GM12875 (cell line): Measurements from ENCODE around the gene TBC1D22B.

Experiments used
- H3K4me3 ChIP-seq: one replicate; pipeline ENCODE4 v1.5.1; 2011; ENCODE audit warnings: low read depth, low read length, control low read depth
- TF ChIP-seq, protein P1 (sequence below): IDR thresholded peaks from 2 replicates; pipeline ENCODE4 v1.5.1; 2011; ENCODE audit warnings: low read depth, mild to moderate bottlenecking, control low read depth, inconsistent platforms, low read length, moderate library complexity, borderline replicate concordance; ENCODE audit not compliant: insufficient read depth

TBC1D22B gene

DNA sequence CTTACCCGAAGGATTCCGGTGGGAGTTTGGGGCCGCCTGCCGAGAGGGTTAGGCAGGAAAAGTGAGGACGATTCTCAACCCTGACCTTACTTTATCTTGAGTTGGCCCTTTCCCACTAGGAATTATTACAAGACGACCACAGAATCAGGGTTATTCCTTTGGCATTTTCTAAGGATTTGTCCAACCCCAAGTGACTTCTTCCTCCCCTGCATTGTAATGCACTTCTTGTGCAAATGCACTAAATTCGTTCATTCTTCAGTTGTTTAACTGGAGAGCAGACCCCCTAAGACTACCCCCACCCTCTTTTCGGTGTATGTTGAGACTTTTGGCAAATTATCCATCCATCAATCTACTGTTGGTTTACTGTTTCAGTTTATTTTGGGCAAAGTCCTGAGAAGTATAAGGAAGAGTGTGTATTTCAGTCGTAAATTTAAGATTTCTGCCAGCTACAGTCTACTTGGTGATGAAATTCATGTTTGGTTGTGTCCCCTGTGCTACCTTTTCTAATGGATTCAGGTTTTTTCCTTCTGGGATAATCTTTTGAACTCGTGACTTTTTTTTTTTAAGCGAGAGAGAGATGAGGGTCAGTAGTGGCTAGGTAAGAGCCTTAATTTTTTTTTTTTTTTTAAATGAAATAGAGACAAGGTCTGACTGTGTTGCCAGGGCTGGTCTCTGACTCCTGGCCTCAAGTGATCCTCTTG is 983 bp downstream of the TBC1D22B start:
- TF ChIP-seq, protein P1, sequence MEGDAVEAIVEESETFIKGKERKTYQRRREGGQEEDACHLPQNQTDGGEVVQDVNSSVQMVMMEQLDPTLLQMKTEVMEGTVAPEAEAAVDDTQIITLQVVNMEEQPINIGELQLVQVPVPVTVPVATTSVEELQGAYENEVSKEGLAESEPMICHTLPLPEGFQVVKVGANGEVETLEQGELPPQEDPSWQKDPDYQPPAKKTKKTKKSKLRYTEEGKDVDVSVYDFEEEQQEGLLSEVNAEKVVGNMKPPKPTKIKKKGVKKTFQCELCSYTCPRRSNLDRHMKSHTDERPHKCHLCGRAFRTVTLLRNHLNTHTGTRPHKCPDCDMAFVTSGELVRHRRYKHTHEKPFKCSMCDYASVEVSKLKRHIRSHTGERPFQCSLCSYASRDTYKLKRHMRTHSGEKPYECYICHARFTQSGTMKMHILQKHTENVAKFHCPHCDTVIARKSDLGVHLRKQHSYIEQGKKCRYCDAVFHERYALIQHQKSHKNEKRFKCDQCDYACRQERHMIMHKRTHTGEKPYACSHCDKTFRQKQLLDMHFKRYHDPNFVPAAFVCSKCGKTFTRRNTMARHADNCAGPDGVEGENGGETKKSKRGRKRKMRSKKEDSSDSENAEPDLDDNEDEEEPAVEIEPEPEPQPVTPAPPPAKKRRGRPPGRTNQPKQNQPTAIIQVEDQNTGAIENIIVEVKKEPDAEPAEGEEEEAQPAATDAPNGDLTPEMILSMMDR: no peak
- peak overlapping the region; percentile 87 for H3K4me3 ChIP-seq

DNA sequence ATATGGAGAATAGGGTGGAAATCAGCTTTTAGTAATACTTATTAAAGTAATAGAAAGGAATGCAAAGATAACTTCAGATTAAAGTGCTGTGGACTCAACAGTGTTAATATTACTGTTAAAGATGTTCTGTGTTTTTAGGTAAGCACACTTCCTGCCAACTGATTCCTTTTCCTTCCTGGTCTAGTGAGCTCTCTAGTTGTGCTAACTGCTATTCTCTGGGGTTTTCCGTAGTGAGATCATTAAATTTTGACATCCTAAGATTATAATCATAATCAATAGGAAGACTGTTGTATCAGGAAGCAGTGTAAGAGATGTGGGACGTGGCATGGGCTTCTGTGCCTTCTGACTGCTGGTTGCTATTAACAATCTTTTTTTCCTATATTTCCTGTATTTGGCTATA is 1.6 kb downstream of the TBC1D22B start:
- peak overlapping the region; percentile 87 for H3K4me3 ChIP-seq
- TF ChIP-seq, protein P1: no peak

DNA sequence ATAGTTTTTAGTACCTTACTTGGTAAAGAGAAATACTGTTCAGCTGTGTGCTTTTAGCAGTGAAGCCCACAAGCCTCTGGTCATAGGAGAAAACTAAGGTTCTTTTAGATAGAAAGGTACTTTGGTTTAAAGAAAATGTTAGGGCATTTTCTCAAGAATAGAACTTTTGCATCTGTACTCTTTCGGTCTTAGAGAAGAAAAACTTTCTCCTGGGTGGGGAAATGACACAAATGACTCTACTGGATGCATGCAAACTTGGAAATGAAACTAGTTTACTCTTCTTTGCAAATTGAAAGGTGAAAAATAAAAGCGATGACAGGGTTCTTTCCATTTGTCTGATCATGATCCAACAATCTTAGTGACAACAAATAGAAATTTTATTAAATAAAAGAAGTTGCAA is 2.5 kb downstream of the TBC1D22B start:
- TF ChIP-seq, protein P1: no peak
- no peak overlapping the region for H3K4me3 ChIP-seq

DNA sequence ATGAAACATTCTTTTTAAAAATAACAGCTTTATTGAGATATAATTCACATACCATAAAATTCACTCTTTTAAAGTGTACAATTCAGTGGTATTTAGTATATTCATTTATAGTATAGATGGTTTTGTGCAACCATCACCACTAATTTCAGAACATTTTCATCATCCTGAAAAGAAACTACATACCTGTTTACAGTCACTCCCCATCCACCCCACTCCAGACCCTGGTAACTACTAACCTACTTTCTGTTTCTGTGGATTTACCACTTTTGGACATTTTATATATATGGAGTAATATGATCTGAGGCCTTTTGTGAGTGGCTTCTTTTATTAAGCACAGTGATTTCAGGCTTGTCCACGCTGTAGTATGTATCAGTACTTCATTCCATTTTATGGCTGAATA is 2.9 kb downstream of the TBC1D22B start:
- TF ChIP-seq, protein P1: no peak
- no peak overlapping the region for H3K4me3 ChIP-seq

DNA sequence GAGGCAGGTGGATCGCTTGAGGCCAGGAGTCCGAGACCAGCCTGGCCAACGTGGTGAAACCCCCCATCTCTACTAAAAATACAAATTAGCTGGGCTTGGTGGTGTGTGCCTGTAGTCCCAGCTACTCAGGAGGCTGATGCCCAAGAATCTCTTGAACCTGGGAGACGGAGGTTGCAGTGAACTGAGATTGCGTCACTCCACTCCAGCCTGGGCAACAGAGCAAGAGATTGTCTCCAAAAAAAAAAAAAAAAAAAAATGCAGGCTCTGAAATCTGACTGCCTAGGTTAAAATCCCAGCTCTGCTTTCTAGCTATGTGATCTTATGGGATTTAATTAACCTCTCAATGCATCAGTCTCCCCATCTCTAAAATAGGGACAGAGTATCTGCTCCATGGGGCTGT is 3.6 kb downstream of the TBC1D22B start:
- TF ChIP-seq, protein P1: no peak
- H3K4me3 ChIP-seq: no peak overlapping the region

DNA sequence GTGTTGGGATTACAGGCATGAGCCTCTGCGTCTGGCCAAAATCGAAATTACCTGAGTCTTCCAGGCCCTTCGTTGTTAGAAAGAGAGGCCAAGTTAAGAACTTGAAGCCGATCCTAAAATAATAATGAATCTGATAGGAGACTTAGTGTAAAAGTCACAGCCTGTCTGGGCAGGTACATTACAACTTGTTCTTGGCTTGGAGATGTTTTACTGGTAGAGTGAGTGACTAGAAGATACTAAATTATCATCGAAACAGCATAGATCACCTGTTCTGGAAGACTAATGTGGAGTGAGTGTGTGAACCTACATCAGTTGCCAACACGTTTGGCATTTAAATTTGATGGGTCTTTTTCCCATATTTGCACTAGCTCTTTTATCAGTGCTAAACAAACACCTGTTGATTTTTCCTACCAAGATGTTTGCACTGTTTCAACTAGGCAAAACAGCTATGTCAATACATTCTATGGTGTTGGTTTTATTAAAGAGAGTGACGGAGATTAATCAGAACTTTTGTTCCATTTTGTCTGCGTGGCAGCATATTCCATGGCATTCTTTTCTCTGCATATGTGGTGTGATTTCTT is 5.0 kb downstream of the TBC1D22B start:
- no peak overlapping the region for H3K4me3 ChIP-seq
- TF ChIP-seq, protein P1: no peak

DNA sequence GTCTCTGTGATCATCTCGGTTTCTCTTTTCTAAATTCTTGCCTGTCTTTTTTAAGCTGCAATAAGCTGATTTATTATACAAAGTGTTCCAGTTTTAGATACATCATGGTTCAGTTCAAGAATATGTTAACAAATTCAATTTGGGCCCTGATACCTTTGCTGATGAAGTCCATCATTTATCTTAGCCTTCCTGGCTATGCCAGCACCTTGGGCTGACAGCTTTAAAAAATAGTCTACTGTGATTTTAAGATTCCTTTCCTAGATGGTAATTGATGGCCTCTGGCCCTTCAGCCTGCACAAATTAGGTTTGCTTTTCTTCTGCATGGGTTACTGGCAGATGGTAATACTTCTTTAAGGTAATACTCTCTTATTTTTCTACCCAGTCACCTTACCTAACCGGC is 7.4 kb downstream of the TBC1D22B start:
- H3K4me3 ChIP-seq: no peak overlapping the region
- TF ChIP-seq, protein P1: no peak
